GM12892 (cell line): Measurements from ENCODE around the gene MYO1D.

ENCODE experiments used
- DNase-seq: peaks from one replicate; pipeline ENCODE4 v3.0.0; 2011; ENCODE audit not compliant: insufficient read length
- FAIRE-seq: peaks from 2 replicates; lab custom pipeline; 2011; peaks lifted over from hg19 to GRCh38; lab: Jason Lieb, UNC
- POLR2A ChIP-seq: IDR thresholded peaks from 2 replicates; pipeline ENCODE4 v1.6.1; 2011; ENCODE audit warnings: low read depth, low read length, control low read depth
- POLR2AphosphoS5 ChIP-seq: IDR thresholded peaks from 2 replicates; pipeline ENCODE4 v1.6.1; 2011; ENCODE audit warnings: low read depth, low read length, control low read depth
- TAF1 ChIP-seq: IDR thresholded peaks from 2 replicates; pipeline ENCODE4 v1.6.1; 2011; ENCODE audit warnings: low read depth, mild to moderate bottlenecking, control low read depth, low read length, borderline replicate concordance

The MYO1D gene

DNA sequence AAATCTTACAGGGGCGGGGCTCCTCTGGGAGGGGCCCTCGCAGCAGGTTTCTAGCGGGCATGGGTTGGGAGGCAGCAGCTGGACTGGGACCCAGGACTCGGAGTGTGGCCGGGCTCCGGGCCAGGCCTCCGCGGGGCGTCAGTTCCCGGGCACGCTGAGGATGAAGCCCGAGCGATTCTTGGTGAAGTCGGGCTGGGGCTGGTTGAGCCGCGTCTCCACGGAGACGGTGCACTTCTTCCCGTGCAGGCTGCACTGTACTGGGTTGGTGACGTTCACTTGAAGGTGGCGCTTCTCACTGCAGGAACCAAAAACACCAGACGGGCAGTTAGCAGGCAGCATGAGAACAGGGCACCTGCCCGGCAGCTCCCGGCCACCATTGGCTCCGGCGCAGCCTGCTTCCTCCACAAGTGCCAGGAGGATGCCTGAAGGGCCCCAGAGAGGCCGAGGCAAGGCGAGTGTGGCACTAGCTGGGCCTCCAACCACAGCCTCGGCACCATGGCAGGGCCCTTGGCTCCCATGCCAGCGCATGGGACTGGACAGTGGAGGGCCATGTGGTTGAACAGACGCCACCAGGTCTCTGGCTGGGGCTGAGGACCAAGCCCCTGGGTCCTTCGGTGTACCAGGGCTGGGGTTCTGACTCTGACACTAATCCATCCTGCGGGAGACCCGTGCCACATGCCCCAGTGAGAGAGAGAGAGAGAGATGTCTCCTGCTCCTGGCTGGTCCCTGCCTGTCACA, 382.1 kb downstream of the MYO1D start:
- FAIRE-seq (no peak), DNase-seq (no peak)
- no peak for TF ChIP-seq TAF1
- TF ChIP-seq POLR2AphosphoS5 = no peak
- TF ChIP-seq POLR2A = no peak

DNA sequence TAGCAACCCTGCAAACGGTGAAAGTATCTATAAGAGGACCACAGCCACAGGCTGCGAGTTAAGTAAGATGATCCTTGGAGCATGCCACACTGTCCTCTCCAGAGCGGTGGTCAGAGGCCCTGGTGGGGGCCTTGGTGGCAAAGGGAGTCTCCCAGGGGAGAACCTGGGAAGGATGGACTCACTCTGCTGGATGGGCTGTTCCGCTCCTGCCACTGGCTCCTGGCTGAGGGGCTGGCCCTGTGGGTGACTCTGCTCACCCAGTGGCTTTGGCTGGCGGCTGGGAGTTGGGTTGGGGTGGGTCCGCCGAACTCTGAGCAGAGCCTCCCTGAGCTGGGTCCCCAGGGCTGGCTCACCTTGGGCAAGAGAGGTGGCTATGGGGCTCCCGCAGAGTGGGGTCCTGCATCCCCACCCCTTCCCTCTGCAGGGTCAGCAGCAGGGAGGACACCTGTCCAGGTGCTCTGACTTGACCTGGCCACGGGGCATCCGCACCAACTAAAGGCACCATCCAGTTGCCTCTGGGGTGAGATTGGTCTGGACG, 382.9 kb downstream of the MYO1D start:
- FAIRE-seq (no peak), DNase-seq (no peak)
- TF ChIP-seq POLR2A = no peak
- TF ChIP-seq TAF1 = no peak
- TF ChIP-seq POLR2AphosphoS5 = no peak

- DNase-seq (no peak), FAIRE-seq (no peak)
- TF ChIP-seq POLR2AphosphoS5 = no peak
Measured at GRCh38 chr17:32493571-32493970, 383.4 kb downstream of the MYO1D start.

GRCh38 chr17:32492648-32493289, 384.2 kb downstream of the MYO1D start:
- TF ChIP-seq POLR2AphosphoS5 (0 out of 2 replicates have a peak, but pooled peaks have one; percentile 37), POLR2A (no peak)
- no peak for DNase-seq

GRCh38 chr17:32492264-32492589, 384.7 kb downstream of the MYO1D start:
- DNase-seq = no peak
- FAIRE-seq = no peak
- no peak for TF ChIP-seq POLR2A
- TF ChIP-seq POLR2AphosphoS5 = no peak
- no peak for TF ChIP-seq TAF1

More at GRCh38 chr17:32492648-32493289, 384.2 kb downstream of the MYO1D start:
- peak; percentile 48 for FAIRE-seq

DNA sequence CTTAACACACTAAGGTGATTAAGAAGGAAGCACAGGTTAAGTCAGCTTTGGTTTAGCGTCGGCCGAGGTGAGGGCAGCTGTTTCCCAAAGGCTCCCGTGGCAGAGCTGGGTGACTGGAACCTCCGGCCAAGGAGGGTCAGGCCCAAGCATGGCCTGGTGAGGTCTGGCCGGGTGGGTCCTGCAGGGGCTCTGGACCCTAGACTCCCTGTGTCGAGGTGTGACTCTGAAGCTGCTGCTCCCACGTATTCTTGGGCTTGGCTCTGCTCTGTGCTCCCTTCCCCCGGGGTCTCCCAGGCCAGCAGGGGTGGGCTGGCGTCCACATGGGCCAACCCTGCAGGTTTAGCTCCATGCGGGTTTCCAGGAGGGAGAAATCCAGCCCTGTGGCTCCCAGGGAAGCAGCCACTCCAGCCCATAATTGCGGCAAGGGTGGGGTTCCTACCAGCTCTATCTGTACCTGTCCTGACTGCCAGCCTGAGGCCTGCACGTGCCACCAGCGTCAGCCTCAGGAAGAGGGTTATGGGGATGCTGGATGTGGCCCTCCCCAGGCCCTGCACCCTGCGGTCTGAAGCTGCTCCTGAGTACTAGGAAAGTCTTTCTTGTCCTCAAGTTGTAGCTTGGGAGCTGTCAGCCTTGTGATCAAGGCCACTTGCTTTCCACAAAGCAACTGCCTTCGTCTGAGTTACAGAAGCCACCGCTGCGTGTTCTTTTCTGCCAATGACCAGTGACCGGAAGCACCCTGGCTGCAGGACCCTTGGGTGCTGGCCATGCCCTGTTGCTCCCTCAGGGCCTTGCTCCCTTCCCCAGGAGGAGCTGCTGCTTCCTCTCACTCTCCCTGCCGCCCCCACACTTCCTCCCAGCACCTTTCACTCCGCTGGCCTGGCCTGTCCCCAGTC, 385.3 kb downstream of the MYO1D start:
- FAIRE-seq = peak; percentile 92

GRCh38 chr17:32490101-32490482, 386.8 kb downstream of the MYO1D start:
- peak; percentile 58 for FAIRE-seq
- peak; percentile 87 for TF ChIP-seq POLR2AphosphoS5
- TF ChIP-seq POLR2A = peak; percentile 75
- TF ChIP-seq TAF1 = no peak
- no peak for DNase-seq

More for the DNA sequence above, 385.3 kb downstream of the MYO1D start:
- peak; percentile 44; the same call in 1 of the 2 replicates for TF ChIP-seq TAF1
- peak; percentile 69 for TF ChIP-seq POLR2A
- TF ChIP-seq POLR2AphosphoS5 = peak; percentile 84
- no peak for DNase-seq

DNA sequence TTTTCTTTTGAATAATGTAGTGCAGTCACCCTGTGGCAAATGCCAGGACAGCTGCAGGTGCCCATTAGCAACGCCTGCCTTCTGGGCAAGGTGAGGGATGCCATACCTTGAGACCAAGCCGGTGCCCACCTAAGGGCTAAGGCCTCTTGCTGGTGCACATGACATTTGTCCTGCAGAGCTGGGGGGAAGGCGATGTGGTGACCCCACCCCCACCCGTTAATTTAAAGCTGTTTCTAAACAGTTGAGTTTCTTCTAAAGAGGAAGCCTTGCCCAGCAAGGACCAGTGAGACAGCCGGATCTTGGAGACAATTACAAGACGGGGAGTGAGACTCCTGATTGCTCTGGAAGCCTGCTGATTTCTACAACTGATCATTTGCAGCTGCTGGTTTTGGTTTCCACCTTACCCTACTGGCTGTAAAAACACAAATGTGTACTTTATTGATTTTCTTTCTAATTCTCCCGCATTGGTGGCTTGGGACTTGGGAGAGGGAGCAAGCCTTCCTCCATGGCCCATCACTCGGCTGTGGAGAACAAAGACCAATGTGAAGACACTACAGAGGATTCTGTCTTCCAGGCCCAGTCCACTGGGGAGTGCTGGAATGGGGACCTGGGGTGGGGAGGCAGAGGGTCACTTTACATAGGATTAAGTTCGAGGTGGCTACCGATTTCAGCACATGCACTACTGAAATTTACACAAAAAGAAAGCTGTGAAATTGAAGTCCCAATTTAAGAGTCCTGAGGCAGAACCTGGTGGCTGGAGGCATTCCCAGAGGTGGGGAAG, 387.4 kb downstream of the MYO1D start:
- DNase-seq (no peak), FAIRE-seq (peak; percentile 24)
- TF ChIP-seq TAF1 (no peak), POLR2A (peak; percentile 56), POLR2AphosphoS5 (0 out of 2 replicates have a peak, but pooled peaks have one; percentile 17)

DNA sequence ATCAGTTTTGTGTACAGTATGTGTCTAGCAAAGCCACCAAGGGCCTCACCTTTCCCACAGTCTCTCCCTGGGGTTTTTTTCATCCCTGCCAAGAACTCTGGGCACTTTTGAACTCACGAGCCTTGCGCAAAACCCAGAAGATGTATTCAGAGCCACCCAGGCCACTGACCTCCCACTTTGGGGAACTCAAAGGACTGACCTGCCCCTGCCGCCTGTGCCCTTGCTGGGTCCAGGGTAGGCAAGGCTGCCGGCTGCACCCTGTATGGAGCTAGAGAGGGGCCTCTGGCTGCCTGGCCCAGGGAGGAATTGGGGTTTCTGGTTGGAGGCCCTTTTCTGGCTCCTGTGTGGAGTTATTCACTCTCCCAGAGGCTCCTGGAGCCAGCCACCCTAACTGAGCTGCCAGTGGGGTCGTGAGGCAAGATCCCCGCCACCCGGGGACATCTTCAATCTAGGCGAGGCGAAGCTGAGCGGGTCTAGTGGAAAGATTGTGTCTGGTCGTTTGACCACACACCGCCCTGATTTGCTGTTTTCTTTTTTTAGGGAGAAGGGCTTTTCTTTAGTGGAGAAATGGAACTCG, 388.2 kb downstream of the MYO1D start:
- no peak for FAIRE-seq
- TF ChIP-seq TAF1 (no peak), POLR2AphosphoS5 (no peak), POLR2A (no peak)
- DNase-seq = no peak

GRCh38 chr17:32488177-32488542, 388.8 kb downstream of the MYO1D start:
- TF ChIP-seq TAF1 (no peak), POLR2A (no peak)
- FAIRE-seq (peak; percentile 53), DNase-seq (no peak)
